ENCODE data around the gene ASB2. TPM values are rescaled to one million over a fixed set of nuclear protein-coding genes. Genes with fewer than 3 reads are reported as not detected.

Gene ASB2
- total and polyA plus RNA-seq, 2 of the 4 experiments (the other 2 are of a cell fraction): 0.54 to 0.77 TPM

DNA sequence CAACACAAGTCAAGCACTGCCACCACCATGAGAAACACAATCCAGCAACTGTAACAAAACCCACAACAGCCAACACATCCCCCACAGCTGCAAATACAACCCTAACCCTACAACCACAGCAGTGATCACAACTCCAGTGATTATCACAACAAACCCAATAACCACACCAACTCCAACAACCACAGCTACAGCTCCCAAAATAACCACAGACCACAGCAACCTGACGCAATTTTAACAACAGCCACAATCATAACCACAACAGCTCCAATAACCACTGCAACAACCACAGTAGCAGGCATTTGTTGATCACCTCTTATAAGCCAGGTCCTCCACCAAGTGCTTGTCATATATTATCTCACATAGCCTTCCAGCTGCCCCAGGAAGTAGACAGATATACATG is 91.4 kb downstream of the ASB2 start:
- Histone ChIP-seq H2BK5ac (ENCODE audit: low read depth, low read length, poor library complexity, severe bottlenecking) (no peak overlapping the region), H3K27me3 (ENCODE audit: control insufficient read depth, insufficient read depth, low read length) (peaks cover 11% of the 10 kb centered on the region), H2BK120ac (ENCODE audit: low read depth, low read length) (no peak overlapping the region), H3K4me3 (ENCODE audit: insufficient read depth, low read depth, low read length) (no peak overlapping the region), H3K18ac (ENCODE audit: low read depth, low read length) (no peak overlapping the region), H3K27ac (ENCODE audit: insufficient read depth, low read length) (no peak overlapping the region), H4K91ac (ENCODE audit: insufficient read depth, low read depth, low read length) (no peak overlapping the region), H3K9me1 (ENCODE audit: insufficient read depth, low read length) (no peaks in the 10 kb centered on the region), H3K79me1 (ENCODE audit: low read depth in 1 of 2, low read length in 2 of 2) (no peaks in the 10 kb centered on the region), H3K56ac (ENCODE audit: extremely low read depth, insufficient read depth, low read length) (no peak overlapping the region), H3K9ac (ENCODE audit: low read depth, low read length) (no peak overlapping the region), H2AK5ac (ENCODE audit: low read depth, low read length) (no peak overlapping the region), H2BK20ac (ENCODE audit: low read depth, low read length) (no peak overlapping the region), H2AK9ac (replicated peaks; ENCODE audit: low read depth, low read length, poor library complexity) (no peak overlapping the region), H3K36me3 (ENCODE audit: control insufficient read depth, insufficient read depth, low read length) (no peaks in the 10 kb centered on the region), H3K4ac (ENCODE audit: low read depth, low read length) (no peak overlapping the region), H3K23ac (ENCODE audit: low read depth, low read length) (no peak overlapping the region), H2AFZ (replicated peaks; ENCODE audit: low read length, poor library complexity) (peak overlapping the region; percentile 32), H4K8ac (ENCODE audit: low read depth in 2 of 2, low read length in 2 of 2) (no peak overlapping the region), H3K9me3 (ENCODE audit: control insufficient read depth, insufficient read depth, low read length) (no peaks in the 10 kb centered on the region), H4K20me1 (ENCODE audit: insufficient read depth, low read length) (no peaks in the 10 kb centered on the region), H3K14ac (replicated peaks; ENCODE audit: low read depth, low read length) (no peak overlapping the region), H3K4me2 (ENCODE audit: low read depth, low read length) (no peak overlapping the region), H4K5ac (ENCODE audit: low read depth, low read length) (no peak overlapping the region), H2BK15ac (ENCODE audit: low read depth, low read length) (no peak overlapping the region), H3K4me1 (ENCODE audit: control insufficient read depth, insufficient read depth, low read length) (no peaks in the 10 kb centered on the region)
- CTCF ChIA-PET: no interaction called here
- BruUV-seq (replicated peaks): no TSS peak
- in situ Hi-C loops (cut with MboI; ENCODE audit: low sequenced_read_pairs): no loop called here
- POLR2A ChIA-PET (ENCODE audit: unreplicated experiment): no interaction called here
- intact Hi-C loops (cut with micrococcal nuclease): loop anchor here (5.0 kb wide), 1 partner anchor 1847 kb away; no protein-coding TSS in a partner anchor
- ATAC-seq (ENCODE audit: low read depth): no peak
- TF ChIP-seq FOS (IDR thresholded peaks at IDR 0.05; ENCODE audit: low read depth, low read length): no peak
- no peak for TF ChIP-seq MXI1 (IDR thresholded peaks at IDR 0.05; ENCODE audit: borderline replicate concordance, low read depth, low read length)
- TF ChIP-seq RAD21 (IDR thresholded peaks at IDR 0.05; ENCODE audit: low read length): no peak
- no peak for TF ChIP-seq CHD1 (IDR thresholded peaks at IDR 0.05; ENCODE audit: low read depth, low read length)
- TF ChIP-seq, protein P1, sequence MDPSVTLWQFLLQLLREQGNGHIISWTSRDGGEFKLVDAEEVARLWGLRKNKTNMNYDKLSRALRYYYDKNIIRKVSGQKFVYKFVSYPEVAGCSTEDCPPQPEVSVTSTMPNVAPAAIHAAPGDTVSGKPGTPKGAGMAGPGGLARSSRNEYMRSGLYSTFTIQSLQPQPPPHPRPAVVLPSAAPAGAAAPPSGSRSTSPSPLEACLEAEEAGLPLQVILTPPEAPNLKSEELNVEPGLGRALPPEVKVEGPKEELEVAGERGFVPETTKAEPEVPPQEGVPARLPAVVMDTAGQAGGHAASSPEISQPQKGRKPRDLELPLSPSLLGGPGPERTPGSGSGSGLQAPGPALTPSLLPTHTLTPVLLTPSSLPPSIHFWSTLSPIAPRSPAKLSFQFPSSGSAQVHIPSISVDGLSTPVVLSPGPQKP (IDR thresholded peaks at IDR 0.05; ENCODE audit: borderline replicate concordance, low read depth, low read length): no peak
- no peak for TF ChIP-seq CEBPB (IDR thresholded peaks at IDR 0.05; ENCODE audit: low read depth, low read length)
- TF ChIP-seq RFX5 (IDR thresholded peaks at IDR 0.05; ENCODE audit: low read depth, low read length): no peak
- TF ChIP-seq, protein P2, sequence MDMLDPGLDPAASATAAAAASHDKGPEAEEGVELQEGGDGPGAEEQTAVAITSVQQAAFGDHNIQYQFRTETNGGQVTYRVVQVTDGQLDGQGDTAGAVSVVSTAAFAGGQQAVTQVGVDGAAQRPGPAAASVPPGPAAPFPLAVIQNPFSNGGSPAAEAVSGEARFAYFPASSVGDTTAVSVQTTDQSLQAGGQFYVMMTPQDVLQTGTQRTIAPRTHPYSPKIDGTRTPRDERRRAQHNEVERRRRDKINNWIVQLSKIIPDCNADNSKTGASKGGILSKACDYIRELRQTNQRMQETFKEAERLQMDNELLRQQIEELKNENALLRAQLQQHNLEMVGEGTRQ (IDR thresholded peaks at IDR 0.05; ENCODE audit: low read depth, low read length): no peak
- TF ChIP-seq MAFK (IDR thresholded peaks at IDR 0.05; ENCODE audit: low read depth, low read length): no peak
- no peak for TF ChIP-seq RCOR1 (IDR thresholded peaks at IDR 0.05; ENCODE audit: insufficient replicate concordance, low read length)
- TF ChIP-seq BHLHE40 (IDR thresholded peaks at IDR 0.05; ENCODE audit: low read depth, low read length): no peak
- TF ChIP-seq, protein P3, sequence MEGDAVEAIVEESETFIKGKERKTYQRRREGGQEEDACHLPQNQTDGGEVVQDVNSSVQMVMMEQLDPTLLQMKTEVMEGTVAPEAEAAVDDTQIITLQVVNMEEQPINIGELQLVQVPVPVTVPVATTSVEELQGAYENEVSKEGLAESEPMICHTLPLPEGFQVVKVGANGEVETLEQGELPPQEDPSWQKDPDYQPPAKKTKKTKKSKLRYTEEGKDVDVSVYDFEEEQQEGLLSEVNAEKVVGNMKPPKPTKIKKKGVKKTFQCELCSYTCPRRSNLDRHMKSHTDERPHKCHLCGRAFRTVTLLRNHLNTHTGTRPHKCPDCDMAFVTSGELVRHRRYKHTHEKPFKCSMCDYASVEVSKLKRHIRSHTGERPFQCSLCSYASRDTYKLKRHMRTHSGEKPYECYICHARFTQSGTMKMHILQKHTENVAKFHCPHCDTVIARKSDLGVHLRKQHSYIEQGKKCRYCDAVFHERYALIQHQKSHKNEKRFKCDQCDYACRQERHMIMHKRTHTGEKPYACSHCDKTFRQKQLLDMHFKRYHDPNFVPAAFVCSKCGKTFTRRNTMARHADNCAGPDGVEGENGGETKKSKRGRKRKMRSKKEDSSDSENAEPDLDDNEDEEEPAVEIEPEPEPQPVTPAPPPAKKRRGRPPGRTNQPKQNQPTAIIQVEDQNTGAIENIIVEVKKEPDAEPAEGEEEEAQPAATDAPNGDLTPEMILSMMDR (conservative IDR thresholded peaks at IDR 0.05; ENCODE audit: low read depth, low read length): no peak
- no peak for TF ChIP-seq SMC3 (IDR thresholded peaks at IDR 0.05; ENCODE audit: low read depth, low read length)
- TF ChIP-seq NFE2L2 (IDR thresholded peaks at IDR 0.05; ENCODE audit: low read depth, low read length): no peak
- TF ChIP-seq MAZ (IDR thresholded peaks at IDR 0.05; ENCODE audit: borderline replicate concordance, low read depth, low read length): no peak
- TF ChIP-seq POLR2A (IDR thresholded peaks at IDR 0.05; ENCODE audit: low read depth, low read length): no peak
- dilution Hi-C loops (cut with HindIII; ENCODE audit: low sequenced_read_pairs, unreplicated experiment): no loop called here
- DNase-seq: no peak
- WGBS, 2 experiments (ENCODE audit: extremely low coverage in 2 of 2, insufficient read length in 1 of 2): no CpG with 5 or more reads among the region's 1 CpG

All from IMR-90 (cell line).